HUES48 (cell line): Measurements from ENCODE around the gene CCL19.

Experiments
- H3K27ac ChIP-seq: one replicate; pipeline ENCODE4 v1.7.0; 2013; ENCODE audit warnings: low read depth, low read length, inconsistent platforms
- H3K27me3 ChIP-seq: 2 replicates; pipeline ENCODE4 v1.6.1; 2013; ENCODE audit warnings: mild to moderate bottlenecking, low read length; ENCODE audit not compliant: control insufficient read depth, insufficient read depth
- H3K36me3 ChIP-seq: 2 replicates; pipeline ENCODE4 v1.6.1; 2013; ENCODE audit warnings: low read length; ENCODE audit not compliant: control insufficient read depth, insufficient read depth
- H3K4me1 ChIP-seq: 2 replicates; pipeline ENCODE4 v1.6.1; 2013; ENCODE audit warnings: mild to moderate bottlenecking, low read length; ENCODE audit not compliant: control insufficient read depth, insufficient read depth
- H3K4me3 ChIP-seq: 2 replicates; pipeline ENCODE4 v1.5.1; 2013; ENCODE audit warnings: mild to moderate bottlenecking, low read depth, low read length
- H3K9ac ChIP-seq: 2 replicates; pipeline ENCODE4 v1.6.1; 2013; ENCODE audit warnings: mild to moderate bottlenecking, low read depth, low read length, moderate library complexity
- H3K9me3 ChIP-seq: 2 replicates; pipeline ENCODE4 v1.6.1; 2013; ENCODE audit warnings: low read length; ENCODE audit not compliant: control insufficient read depth, insufficient read depth

CCL19 gene

DNA sequence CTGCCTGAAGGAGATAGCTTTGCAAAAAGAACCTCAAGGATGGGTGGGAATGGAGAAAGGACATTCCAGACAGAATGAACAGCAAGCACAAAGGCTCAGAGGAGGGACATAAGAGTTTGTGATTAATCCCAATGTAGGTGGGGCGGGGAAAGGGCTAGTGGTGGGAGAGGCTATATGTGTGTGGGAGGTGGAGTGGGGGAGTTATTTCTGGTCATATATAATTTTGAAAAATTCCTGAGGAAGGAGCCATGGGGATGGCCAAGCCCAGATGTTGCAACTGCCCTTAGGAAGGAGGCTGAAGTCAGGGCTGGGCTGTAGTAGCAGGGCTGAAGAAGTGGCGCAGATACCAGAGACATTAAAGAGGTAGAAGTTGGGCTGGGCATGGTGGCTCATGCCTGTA, 15.2 kb downstream of the CCL19 start:
- no peaks in the 10 kb centered on the region for H3K27me3 ChIP-seq
- no peak overlapping the region for H3K4me3 ChIP-seq
- no peaks in the 10 kb centered on the region for H3K4me1 ChIP-seq
- H3K9ac ChIP-seq, result no peak overlapping the region
- no peaks in the 10 kb centered on the region for H3K9me3 ChIP-seq
- no peak overlapping the region for H3K27ac ChIP-seq
- no peaks in the 10 kb centered on the region for H3K36me3 ChIP-seq

DNA sequence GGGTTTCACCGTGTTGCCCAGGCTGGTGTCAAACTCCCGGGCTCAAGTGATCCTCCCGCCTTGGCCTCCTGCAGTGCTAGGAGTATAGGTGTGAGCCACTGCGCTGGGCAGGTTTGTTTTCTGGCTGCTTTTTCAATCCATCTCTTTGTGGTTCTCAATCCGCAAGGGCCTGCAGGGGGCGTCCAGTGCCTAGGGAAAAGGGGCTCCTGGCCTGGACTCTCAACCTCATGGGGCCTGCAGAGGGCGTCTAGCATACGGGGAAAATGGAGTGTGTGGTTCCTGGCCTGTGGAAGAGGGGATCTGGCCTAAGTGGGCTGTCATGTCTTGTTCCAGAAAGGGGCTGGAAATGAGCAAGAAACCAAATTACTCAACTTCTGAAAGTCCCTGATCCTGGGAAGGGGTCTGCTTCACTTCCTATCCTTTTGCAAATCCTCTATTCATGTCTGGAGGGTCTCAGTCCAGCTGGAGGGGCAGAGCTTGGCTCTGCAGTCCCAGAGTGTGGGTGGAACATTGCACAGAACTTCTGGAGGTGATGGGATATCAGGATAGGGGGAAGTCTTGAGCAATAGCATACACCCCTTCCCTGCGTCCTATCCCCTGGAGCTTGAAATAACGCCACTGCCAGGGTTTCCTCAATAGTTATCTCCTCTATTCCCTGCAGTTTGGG, 15.9 kb downstream of the CCL19 start:
- Histone ChIP-seq H3K36me3 (no peaks in the 10 kb centered on the region), H3K27me3 (no peaks in the 10 kb centered on the region), H3K27ac (no peak overlapping the region), H3K4me3 (no peak overlapping the region), H3K4me1 (no peaks in the 10 kb centered on the region), H3K9ac (no peak overlapping the region), H3K9me3 (no peaks in the 10 kb centered on the region)

DNA sequence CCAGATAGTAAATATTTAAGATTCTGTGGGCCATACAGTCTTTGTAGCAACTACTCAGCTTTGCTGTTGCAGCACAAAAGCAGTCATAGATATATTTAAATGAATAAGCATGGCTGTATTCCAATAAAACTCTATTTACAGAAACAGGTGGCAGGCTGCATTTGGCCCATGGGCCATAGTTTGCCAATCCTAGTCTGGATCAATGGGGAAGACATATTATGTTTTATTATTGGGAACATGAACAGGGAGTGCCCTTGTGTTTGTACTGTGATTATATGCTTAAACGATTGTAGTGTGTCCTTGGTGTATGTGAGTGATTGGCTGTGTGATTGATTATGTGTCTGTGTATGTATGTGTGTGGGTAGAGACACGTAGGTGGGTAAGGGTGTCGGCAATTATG, 16.6 kb downstream of the CCL19 start:
- H3K36me3 ChIP-seq, result no peaks in the 10 kb centered on the region
- H3K27ac ChIP-seq, result no peak overlapping the region
- H3K4me3 ChIP-seq, result no peak overlapping the region
- H3K9ac ChIP-seq, result no peak overlapping the region
- H3K4me1 ChIP-seq, result no peaks in the 10 kb centered on the region
- H3K9me3 ChIP-seq, result no peaks in the 10 kb centered on the region
- no peaks in the 10 kb centered on the region for H3K27me3 ChIP-seq

DNA sequence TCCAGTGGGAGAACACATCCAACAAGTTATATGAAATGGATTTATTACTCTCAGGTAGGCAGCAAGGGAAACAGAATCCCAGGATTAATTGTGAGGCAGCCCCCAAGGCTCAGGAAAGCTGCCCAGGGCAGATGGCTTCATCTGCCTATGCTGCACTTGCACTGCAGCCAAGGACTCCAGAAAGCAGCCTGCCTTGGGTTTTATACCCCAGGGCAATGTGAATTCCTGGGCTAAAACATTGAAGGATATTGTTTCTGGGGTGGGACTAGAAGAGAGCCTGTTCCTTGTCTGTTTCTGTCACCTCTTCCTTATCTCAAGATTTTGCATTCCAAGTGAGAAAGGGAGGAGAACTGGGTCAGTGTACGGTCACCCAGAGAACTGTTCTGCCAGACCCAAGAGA, 19.8 kb downstream of the CCL19 start:
- no peak overlapping the region for H3K27ac ChIP-seq
- no peaks in the 10 kb centered on the region for H3K4me1 ChIP-seq
- no peak overlapping the region for H3K4me3 ChIP-seq
- 0 out of 2 replicates have a peak, but pooled peaks cover 5% of the 10 kb centered on the region for H3K36me3 ChIP-seq
- no peaks in the 10 kb centered on the region for H3K9me3 ChIP-seq
- H3K9ac ChIP-seq, result no peak overlapping the region
- H3K27me3 ChIP-seq, result no peaks in the 10 kb centered on the region

DNA sequence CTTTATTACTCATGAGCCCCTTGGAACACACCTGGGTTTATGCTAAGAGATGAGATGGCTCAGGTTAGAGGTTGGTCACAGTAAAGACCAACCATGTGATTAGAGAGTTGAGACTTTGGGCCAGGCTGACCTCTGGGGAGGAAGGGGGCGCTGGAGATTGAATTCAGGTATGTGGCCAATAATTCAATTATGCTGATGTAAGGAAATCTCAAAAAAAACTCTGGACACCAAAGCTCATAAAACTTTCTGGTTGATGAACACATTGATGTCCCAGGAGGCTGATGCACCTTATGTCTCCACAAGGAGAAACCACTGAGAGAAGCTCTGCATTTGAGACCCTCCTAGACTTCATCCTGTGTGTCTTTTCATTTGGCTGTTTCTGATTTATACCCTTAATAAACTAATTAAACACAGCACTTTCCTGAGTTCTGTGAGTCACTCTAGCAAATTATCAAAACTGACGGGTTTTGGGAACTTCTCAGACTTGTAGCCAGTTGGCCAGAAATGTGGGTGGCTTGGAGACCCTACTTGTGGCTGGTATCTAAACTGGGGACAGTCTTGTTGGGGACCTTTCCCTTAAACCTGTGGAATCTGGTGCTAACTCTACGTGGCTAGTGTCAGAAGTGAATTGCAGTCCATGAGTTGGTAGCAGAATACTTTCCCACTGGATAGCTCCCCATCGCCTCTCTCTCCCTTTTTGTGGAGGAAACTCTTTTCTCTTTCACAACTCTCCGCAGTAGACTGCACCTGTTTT, 21.1 kb downstream of the CCL19 start:
- H3K4me3 ChIP-seq, result no peak overlapping the region
- no peaks in the 10 kb centered on the region for H3K9me3 ChIP-seq
- 0 out of 2 replicates have a peak, but pooled peaks cover 5% of the 10 kb centered on the region for H3K36me3 ChIP-seq
- H3K9ac ChIP-seq, result no peak overlapping the region
- no peaks in the 10 kb centered on the region for H3K27me3 ChIP-seq
- no peaks in the 10 kb centered on the region for H3K4me1 ChIP-seq
- no peak overlapping the region for H3K27ac ChIP-seq

DNA sequence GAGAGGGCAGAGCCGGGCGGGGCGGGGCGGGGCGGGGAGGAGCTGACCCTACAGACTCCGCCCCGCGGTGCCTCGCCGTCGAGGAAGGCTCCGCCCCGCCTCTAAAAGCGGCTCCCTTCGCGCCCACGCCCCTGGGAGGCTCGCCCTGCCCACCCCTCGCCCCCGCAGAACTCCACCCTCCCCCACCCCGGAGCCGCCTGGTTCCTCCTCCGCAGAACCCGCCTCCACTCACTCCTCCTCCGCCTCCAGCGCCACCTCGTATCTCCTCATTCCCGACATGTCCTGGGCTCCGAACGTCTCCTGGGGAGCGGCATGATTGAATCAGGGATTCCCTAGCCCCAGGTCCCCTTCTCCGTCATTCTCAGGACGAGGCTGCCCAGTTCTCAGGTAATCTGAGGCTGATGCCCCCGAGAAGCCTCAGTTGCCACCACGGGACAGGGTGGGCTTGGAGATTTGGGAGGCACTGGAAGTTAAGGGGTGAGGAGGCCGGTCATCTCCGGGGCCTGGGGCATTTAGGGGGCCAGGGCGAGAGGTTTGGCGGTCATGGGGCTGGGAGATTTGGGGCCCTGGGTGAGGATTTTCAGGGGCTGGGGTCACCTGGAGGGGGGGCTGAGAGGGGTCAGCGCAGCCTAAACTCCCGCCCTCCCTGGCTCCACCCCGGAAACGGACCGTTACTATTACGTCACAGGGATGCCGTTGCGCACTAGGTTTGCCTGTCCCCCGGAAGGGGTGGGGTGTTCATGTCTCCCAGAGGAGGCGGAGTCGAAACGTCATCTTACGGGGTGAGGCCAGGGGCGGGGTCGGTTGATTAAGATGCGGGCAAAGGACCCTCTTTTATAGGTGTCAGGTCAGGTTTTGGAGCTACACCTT, 25.5 kb downstream of the CCL19 start:
- no peaks in the 10 kb centered on the region for H3K9me3 ChIP-seq
- peaks cover 6% of the 10 kb centered on the region; the same call in 1 of the 2 replicates for H3K4me1 ChIP-seq
- H3K27me3 ChIP-seq, result no peaks in the 10 kb centered on the region; the same call in 1 of the 2 replicates
- H3K36me3 ChIP-seq, result 0 out of 2 replicates have a peak, but pooled peaks cover 5% of the 10 kb centered on the region
- H3K4me3 ChIP-seq, result peak overlapping the region; percentile 86
- peak overlapping the region; percentile 78 for H3K9ac ChIP-seq
- peak overlapping the region; percentile 94 for H3K27ac ChIP-seq

DNA sequence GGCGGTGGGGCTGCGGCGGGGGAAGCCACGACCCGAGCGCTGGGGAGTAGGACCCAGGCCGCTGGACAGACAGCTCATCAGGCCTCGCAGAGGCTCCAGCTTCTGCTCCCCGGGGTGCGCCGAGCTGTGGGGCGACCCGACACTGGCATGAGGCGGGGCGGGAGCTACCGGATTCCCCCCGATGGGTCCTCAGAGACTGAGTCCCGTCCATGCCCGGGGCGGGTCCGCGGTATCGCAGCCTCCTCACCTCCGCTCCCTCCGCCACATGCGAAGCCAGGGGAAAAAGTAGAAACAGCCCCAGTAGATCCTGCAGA, 26.1 kb downstream of the CCL19 start:
- H3K9ac ChIP-seq, result no peak overlapping the region
- peak overlapping the region; percentile 45 for H3K27ac ChIP-seq
- H3K27me3 ChIP-seq, result no peaks in the 10 kb centered on the region; the same call in 1 of the 2 replicates
- 0 out of 2 replicates have a peak, but pooled peaks cover 5% of the 10 kb centered on the region for H3K36me3 ChIP-seq
- H3K9me3 ChIP-seq, result no peaks in the 10 kb centered on the region
- H3K4me1 ChIP-seq, result peaks cover 6% of the 10 kb centered on the region; the same call in 1 of the 2 replicates
- peak overlapping the region; percentile 76 for H3K4me3 ChIP-seq

DNA sequence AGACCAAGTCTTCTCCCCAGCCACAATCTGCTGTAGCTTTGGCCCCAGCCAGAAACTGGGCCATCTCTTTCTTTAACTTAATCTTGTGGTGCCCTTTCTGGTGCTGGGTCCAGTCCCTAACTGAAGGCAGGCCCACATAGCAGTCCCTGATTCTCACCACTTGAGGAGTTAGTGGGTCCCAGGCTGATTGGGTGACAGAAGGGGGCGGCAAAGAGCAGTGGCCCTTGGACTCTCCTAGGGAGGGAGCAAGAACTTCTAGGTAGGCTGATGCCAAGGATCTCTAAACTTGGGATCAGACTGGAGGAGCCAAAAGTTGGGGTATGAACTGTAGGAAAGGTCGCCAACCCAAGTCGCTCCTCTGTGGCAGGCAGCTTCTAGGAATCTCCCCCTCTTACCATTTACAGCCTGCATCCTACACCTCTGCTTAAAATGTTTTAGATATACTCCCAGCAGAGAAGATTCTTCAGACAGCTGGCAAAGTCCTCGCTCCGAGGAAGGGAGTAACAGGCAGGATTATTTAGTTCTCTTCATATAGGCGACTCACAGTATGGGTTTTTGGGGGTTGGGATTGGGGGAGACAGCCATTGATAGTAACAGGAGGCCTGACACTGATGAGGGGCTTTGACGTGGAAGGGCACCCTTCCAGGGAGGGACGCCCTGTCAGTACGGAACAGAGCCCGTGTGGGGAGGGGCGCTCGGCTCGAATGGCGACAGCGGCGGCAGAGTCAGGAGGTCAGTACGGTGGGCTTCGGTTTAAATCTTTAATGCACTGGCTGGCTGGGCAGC, 26.6 kb downstream of the CCL19 start:
- H3K4me3 ChIP-seq, result peak overlapping the region; percentile 76
- no peaks in the 10 kb centered on the region; the same call in 1 of the 2 replicates for H3K27me3 ChIP-seq
- H3K9ac ChIP-seq, result no peak overlapping the region
- H3K4me1 ChIP-seq, result peaks cover 6% of the 10 kb centered on the region; the same call in 1 of the 2 replicates
- peak overlapping the region; percentile 45 for H3K27ac ChIP-seq
- 0 out of 2 replicates have a peak, but pooled peaks cover 5% of the 10 kb centered on the region for H3K36me3 ChIP-seq
- no peaks in the 10 kb centered on the region for H3K9me3 ChIP-seq

DNA sequence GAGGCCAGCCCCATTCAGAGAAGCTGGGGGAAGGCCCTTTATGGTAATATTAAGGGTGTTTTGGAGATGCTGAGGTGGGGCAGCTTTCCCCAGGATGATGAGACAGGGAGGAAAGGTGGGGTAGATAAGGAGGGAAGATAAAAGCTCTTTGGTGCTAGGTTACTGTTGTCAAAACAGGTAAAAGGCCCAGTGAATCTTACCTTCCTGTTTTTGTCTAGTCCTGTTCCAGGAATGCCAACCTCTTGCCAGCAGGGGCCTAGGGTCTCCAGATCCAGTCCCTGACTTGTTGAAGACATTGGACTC, 27.8 kb downstream of the CCL19 start:
- Histone ChIP-seq H3K9ac (no peak overlapping the region), H3K4me3 (no peak overlapping the region), H3K27me3 (no peaks in the 10 kb centered on the region; the same call in 1 of the 2 replicates), H3K4me1 (peaks cover 6% of the 10 kb centered on the region; the same call in 1 of the 2 replicates), H3K9me3 (no peaks in the 10 kb centered on the region), H3K27ac (no peak overlapping the region), H3K36me3 (0 out of 2 replicates have a peak, but pooled peaks cover 4% of the 10 kb centered on the region)

DNA sequence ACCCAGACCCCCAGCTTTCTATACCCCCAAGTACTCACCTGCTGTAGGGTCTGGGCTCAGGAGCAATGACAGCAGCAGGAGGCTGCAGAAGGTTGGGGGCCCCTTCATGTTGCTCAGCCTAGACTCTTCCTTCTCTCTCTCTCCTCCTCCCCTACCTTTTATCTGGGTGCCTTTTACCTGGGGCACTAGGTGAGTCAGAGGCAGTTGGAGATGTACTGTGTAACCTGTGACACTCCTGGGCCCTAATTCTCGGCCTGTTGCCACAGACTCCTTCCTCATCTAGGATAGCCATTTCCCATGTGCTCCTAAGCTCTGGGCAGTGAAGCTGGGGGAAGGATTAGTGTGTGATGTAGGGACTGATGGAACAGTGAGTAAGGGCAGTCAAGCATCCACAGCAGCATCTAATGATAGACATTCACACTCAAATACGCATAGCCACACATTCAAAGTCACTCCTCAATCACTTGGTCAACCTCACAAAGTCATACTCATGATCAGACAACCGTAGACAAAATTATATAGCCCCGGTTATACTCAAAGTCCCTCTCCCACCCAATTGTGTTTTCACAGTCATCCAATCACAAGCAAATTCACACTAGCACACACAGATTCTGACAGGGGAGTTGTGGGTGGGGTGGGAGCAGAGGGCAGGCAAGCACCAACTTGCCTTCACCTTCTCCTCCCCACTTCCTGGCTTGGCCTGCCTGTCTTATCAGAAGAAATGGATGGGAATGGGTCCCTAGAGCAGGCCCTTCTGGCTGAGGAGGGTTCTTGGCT, 28.4 kb downstream of the CCL19 start, which contains the start of gene CCL27:
Gene CCL27, minus strand, starts transcription at position 132 of the 777 bp plus-strand sequence. Its CDS starts 24 bp downstream, at position 108.
- Histone ChIP-seq H3K27ac (no peak within 1 kb of the TSS), H3K9ac (no peak within 1 kb of the TSS), H3K9me3 (no peaks in the 10 kb centered on the region), H3K4me1 (peaks cover 6% of the 10 kb centered on the region; the same call in 1 of the 2 replicates), H3K36me3 (no peaks in the 10 kb centered on the region), H3K4me3 (no peak within 1 kb of the TSS), H3K27me3 (no peaks in the 10 kb centered on the region; the same call in 1 of the 2 replicates)
